ENCODE data around the gene DRICH1. TPM values are rescaled to one million over a fixed set of nuclear protein-coding genes. Genes with fewer than 3 reads are reported as not detected.

Gene DRICH1
- total RNA-seq, 6 donors from 2014 or later, result 0.30 to 5.8 (median 0.81) TPM; not detected in 1

DNA sequence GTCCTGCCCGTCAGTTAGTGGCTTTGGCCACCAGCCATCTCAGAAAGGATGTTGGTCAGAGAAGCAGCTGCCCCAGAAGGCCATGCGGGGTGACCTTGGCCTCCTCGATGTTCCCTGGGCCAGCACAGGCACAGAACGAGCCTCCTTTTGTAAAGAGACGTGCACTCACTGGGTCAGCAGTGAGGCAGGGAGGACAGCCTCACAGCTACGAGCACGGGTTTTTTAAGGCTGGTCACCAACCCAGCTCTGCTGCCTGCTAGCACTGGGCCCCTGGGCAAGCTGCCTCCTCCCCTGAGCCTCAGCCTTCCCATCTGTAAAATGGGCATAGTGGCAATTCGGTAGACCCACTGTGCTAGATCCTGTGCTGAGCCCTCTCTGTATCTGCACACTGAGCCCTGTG, 62.8 kb downstream of the DRICH1 start:
- Histone ChIP-seq H3K9me3 (no peaks in the 10 kb centered on the region), H3K4me1 (peaks cover 13 to 16% (median 14%) of the 10 kb centered on the region in 4 donors), H3K36me3 (no peaks in the 10 kb centered on the region), H3K27me3 (peaks cover 0 to 19% (median 13%) of the 10 kb centered on the region in 4 donors), H3K27ac (no peak overlapping the region), H3K4me3 (no peak overlapping the region)
- ATAC-seq (ENCODE audit: low FRiP score in 2 of 2) (no peak), DNase-seq (no peak)
- WGBS, 2 donors, result 73 to 87% methylated on average over 6 to 8 of the region's 8 CpGs
- TF ChIP-seq, protein P1, sequence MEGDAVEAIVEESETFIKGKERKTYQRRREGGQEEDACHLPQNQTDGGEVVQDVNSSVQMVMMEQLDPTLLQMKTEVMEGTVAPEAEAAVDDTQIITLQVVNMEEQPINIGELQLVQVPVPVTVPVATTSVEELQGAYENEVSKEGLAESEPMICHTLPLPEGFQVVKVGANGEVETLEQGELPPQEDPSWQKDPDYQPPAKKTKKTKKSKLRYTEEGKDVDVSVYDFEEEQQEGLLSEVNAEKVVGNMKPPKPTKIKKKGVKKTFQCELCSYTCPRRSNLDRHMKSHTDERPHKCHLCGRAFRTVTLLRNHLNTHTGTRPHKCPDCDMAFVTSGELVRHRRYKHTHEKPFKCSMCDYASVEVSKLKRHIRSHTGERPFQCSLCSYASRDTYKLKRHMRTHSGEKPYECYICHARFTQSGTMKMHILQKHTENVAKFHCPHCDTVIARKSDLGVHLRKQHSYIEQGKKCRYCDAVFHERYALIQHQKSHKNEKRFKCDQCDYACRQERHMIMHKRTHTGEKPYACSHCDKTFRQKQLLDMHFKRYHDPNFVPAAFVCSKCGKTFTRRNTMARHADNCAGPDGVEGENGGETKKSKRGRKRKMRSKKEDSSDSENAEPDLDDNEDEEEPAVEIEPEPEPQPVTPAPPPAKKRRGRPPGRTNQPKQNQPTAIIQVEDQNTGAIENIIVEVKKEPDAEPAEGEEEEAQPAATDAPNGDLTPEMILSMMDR (IDR thresholded peaks at IDR 0.05), result no peak
- TF ChIP-seq EP300 (IDR thresholded peaks at IDR 0.05) (no peak), POLR2AphosphoS5 (IDR thresholded peaks at IDR 0.05) (no peak), POLR2A (IDR thresholded peaks at IDR 0.05) (no peak)

DNA sequence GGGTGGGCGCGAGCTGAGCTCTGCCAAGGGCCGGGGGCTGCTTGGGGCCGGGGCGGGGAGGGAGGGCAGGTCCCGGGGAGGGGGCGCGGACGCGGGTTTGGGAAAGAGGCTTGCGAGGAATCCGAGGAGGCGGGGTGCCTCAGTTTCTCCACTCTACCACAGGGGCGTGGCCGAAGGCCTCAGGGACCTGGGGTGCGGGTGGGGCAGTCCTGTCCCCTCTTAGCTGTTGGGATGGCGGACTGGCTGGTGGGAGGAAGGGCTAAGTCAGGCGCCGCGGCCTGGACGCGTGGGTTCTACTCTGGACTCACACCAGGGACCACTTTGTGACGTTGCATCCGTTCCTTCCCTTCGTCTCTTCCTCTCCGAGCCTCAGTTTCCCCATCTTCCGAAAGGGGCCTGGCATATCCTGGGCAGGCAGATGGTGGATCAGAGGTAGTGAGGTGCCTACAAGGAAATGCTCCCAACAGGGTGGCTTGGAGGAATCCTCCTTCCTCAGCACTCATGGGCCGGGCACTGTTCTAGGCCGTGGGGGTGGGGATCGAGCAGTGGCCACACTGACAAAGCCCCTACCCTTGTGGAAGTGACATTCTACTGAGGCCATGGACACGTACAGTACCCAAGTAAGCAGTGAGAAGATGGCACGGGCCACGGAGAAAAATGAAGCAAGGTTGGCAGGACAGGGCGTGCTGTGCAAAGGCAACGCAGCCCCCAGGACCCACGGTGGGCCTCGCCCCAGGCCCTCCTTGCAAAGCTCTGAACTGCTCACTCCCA, 65.2 kb downstream of the DRICH1 start:
- peak in 1 of 2 donors; percentile 52 for DNase-seq

DNA sequence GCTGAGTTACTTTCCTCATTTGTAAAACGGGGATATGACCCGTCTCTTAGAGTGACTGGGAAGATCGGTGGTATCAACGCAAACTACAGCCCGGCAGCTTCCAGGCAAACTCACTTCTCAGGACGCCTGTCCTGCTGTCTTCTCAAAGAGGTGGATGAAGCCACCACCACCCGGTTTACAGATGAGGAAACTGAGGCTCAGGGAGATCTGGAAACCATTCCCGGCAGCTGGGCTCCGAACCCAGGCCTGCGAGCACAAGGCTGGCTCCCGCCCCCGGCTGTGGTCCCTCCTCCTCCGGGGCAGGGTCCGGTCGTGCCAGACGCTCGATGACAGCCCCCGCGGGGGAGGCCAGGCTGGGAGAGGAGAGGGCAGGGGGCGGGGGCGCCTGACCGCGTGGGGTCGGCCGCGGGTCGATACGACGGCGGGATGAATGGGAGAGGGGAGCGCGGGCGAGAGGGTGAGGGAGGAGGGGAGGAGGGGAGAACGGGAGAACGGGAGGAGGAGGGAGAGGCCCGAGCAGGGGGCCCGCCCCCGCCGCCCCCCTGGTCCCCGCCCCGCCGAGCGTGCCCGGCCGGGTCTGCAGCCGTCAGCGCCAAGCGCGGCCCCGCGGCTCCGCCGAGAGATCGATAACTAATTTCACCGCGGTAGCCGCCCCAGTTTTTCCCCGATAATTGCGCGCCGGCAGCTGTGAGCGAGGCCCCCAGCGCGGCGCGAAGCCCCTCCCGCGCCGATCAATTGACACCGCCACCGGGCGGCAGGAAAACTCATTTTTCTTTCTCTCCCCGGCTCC, 66.0 kb downstream of the DRICH1 start:
- Histone ChIP-seq H3K27me3 (peaks cover 0 to 19% (median 13%) of the 10 kb centered on the region in 4 donors), H3K36me3 (no peaks in the 10 kb centered on the region), H3K9me3 (no peaks in the 10 kb centered on the region), H3K27ac (no peak overlapping the region), H3K4me1 (peaks cover 13 to 16% (median 14%) of the 10 kb centered on the region in 4 donors), H3K4me3 (peak overlapping the region; percentile 12 to 51 (median 34))
- peak in 1 of 2 donors; percentile 83 for DNase-seq
- 1 to 4% methylated on average over 7 to 23 of the region's 73 CpGs for WGBS, 2 donors
- peak in 1 of 2 donors; percentile 26 for ATAC-seq (ENCODE audit: low FRiP score in 2 of 2)
- no peak for TF ChIP-seq EP300 (IDR thresholded peaks at IDR 0.05)
- TF ChIP-seq, protein P1 (IDR thresholded peaks at IDR 0.05), result no peak
- TF ChIP-seq POLR2AphosphoS5 (IDR thresholded peaks at IDR 0.05), result no peak
- no peak for TF ChIP-seq POLR2A (IDR thresholded peaks at IDR 0.05)

More for the DNA sequence above, 65.2 kb downstream of the DRICH1 start:
- 62 to 79% methylated on average over 27 to 31 of the region's 37 CpGs for WGBS, 2 donors
- Histone ChIP-seq H3K9me3 (no peaks in the 10 kb centered on the region), H3K4me3 (peak overlapping the region in 3 of 4 donors; percentile 34 to 51 (median 35)), H3K27ac (no peak overlapping the region), H3K27me3 (peaks cover 0 to 19% (median 13%) of the 10 kb centered on the region in 4 donors), H3K36me3 (no peaks in the 10 kb centered on the region), H3K4me1 (peaks cover 13 to 16% (median 14%) of the 10 kb centered on the region in 4 donors)
- TF ChIP-seq POLR2A (IDR thresholded peaks at IDR 0.05) (no peak), POLR2AphosphoS5 (IDR thresholded peaks at IDR 0.05) (no peak)
- ATAC-seq (ENCODE audit: low FRiP score in 2 of 2), result no peak

DNA sequence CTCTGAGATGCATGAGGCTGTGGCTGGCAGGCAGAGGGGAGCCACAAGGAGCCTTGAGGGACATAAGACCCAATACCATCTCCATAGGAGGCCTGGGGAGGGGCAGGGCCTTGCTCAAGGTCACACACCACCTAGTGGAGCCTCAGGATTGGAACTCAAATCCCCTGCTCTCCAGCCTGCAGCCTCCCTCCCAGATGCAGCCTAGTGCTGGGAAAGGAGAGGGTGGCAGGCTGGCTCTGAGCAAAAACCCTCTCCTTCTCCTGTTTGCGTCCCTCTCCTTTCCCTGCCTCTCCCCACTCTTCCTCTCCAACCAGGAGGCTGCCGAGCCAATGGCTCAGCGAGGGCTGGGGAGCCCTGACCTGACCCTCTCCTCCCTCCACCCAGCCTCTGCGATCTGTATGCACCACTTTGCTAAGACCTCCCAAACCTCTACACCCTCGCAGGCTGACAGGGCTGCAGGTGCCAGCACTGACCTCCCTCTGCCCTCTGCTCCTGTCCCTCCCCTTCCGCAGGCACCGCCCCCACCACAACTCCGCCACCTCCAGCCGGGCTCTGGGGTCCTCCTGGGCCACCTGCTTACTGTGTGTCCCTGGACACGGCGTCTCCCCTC, 66.7 kb downstream of the DRICH1 start:
- DNase-seq (peak in 1 of 2 donors; percentile 50), ATAC-seq (ENCODE audit: low FRiP score in 2 of 2) (no peak)
- peak overlapping the region in 3 of 4 donors; percentile 34 to 51 (median 35) for H3K4me3 ChIP-seq
- H3K27me3 ChIP-seq, result peaks cover 0 to 19% (median 13%) of the 10 kb centered on the region in 4 donors
- no peaks in the 10 kb centered on the region for H3K36me3 ChIP-seq
- peaks cover 13 to 16% (median 14%) of the 10 kb centered on the region in 4 donors for H3K4me1 ChIP-seq
- no peaks in the 10 kb centered on the region for H3K9me3 ChIP-seq
- H3K27ac ChIP-seq, result no peak overlapping the region
- WGBS, 2 donors, result 9 to 15% methylated on average over 11 of the region's 11 CpGs
- TF ChIP-seq, protein P1 (IDR thresholded peaks at IDR 0.05), result no peak
- TF ChIP-seq EP300 (IDR thresholded peaks at IDR 0.05) (no peak), POLR2A (IDR thresholded peaks at IDR 0.05) (no peak), POLR2AphosphoS5 (IDR thresholded peaks at IDR 0.05) (no peak)
